Heart left ventricle (tissue), 13 donors: ENCODE data around the gene DSTN.

ENCODE experiments used
- POLR2A ChIP-seq, 2 donors: fragments of 450-650 bp; IDR thresholded peaks; one replicate each; pipeline ENCODE4 v1.6.1; 2017; ENCODE audit warnings: antibody characterized with exemption in 2 of 2, mild to moderate bottlenecking in 2 of 2, moderate library complexity in 2 of 2
- TF ChIP-seq, protein P1 (sequence below), 12 donors: fragments of 200-600 bp; sonication (generic) in 4 of 12; IDR thresholded peaks; one replicate each; pipeline versions ENCODE4 v1.5.0 to v1.8.0; 2018 to 2022; ENCODE audit warnings: antibody characterized with exemption in 12 of 12, mild to moderate bottlenecking in 5 of 12
- donor health status: ischemic (EF 13 %, LVEDD 7.1; RV severe dilation, severe dysfunction).
- donor health status: DM: no; HTN: yes; CAD: no.
- donor health status: DM: no; HTN: no; CAD: no.
- donor health status: ischemic (EF 25% LVEDD 6.9; RV normal size, moderate dysfunction).
- donor health status: ischemic (EF 25% LVEDD 5.7; RV mildly dilated, moderate dysfunction).
- donor health status: ischemic (EF 35%, LVEDD 5.7; RV mildly dilated, moderate dysfunction).
- donor health status: nonischemic (EF 11% LVEDD 7.7; RV severe dilation, severe dysfunction).
- donor health status: DM: yes; HTN: yes; CAD: no.
- donor health status: PGD.
- donor health status: ischemic (EF 29% LVEDD 5.4; RV normal size, mild dysfunction).
- donor health status: nonischemic (EF 23%, LVEDD 6.1; RV moderate dilation, normal function).

DNA sequence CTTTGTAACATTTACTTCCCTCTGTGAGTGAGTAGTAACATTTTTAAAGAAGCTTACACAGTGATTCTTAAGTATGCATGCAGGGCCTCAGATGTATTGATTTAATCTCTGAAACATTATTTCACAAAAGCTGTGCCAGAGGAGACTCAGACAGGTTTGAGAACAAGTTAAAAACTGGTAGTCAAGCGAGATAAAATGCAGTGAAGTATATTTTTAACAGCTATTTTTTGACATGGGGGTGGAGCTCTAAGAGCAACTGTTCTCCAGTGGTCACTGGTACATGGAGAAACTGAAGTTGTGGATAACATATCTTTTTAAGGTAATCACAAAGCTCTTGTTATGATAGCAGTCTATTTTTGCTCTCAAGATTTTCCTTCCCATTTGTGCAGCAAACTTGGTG is 20.4 kb downstream of the DSTN start:
- TF ChIP-seq, protein P1, sequence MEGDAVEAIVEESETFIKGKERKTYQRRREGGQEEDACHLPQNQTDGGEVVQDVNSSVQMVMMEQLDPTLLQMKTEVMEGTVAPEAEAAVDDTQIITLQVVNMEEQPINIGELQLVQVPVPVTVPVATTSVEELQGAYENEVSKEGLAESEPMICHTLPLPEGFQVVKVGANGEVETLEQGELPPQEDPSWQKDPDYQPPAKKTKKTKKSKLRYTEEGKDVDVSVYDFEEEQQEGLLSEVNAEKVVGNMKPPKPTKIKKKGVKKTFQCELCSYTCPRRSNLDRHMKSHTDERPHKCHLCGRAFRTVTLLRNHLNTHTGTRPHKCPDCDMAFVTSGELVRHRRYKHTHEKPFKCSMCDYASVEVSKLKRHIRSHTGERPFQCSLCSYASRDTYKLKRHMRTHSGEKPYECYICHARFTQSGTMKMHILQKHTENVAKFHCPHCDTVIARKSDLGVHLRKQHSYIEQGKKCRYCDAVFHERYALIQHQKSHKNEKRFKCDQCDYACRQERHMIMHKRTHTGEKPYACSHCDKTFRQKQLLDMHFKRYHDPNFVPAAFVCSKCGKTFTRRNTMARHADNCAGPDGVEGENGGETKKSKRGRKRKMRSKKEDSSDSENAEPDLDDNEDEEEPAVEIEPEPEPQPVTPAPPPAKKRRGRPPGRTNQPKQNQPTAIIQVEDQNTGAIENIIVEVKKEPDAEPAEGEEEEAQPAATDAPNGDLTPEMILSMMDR (IDR thresholded peaks at IDR 0.05) = no peak
- TF ChIP-seq POLR2A (IDR thresholded peaks at IDR 0.05) = no peak
